ENCODE measurements around the gene LYSMD1.
"Not testable (repeated sequence)": the region's sequence is repeated elsewhere in the genome, so short reads cannot be mapped to it uniquely, and the experiment has no call there.

The LYSMD1 gene

GRCh38 chr1:151165738-151166504 lies at the start of gene LYSMD1, which contains the start of gene SCNM1:
TSS of gene LYSMD1 (minus strand) at chr1:151165902. CDS start at chr1:151165258, 644 bp downstream.
TSS of gene SCNM1 (plus strand) at chr1:151166144. CDS start at chr1:151166153, 9 bp downstream.
- peak; percentile 94 to 99 (median 97) for DNase-seq
- intact Hi-C loops (cut with DNase I): no loop called here

- intact Hi-C loops (cut with DNase I): no loop called here
- DNase-seq: no peak
Measured at GRCh38 chr1:151213560-151213959, 47.9 kb upstream of the LYSMD1 start.

GRCh38 chr1:151211972-151212705 lies 46.4 kb upstream of the LYSMD1 start:
- no peak for DNase-seq
- intact Hi-C loops (cut with DNase I): no loop called here

- DNase-seq: no peak
- intact Hi-C loops (cut with DNase I): no loop called here
Measured at GRCh38 chr1:151210830-151211229, 45.1 kb upstream of the LYSMD1 start.

- intact Hi-C loops (cut with DNase I); DNase-seq: not testable (repeated sequence)
Measured at GRCh38 chr1:151205381-151205965, 39.8 kb upstream of the LYSMD1 start.

- intact Hi-C loops (cut with DNase I): loop anchor here (5.0 kb wide), 2 partner anchors 142 to 197 kb away; partner anchors contain the start of gene PSMB4
- DNase-seq: no peak
Measured at GRCh38 chr1:151199873-151200581, 34.3 kb upstream of the LYSMD1 start.

- peak; percentile 96 to 100 (median 99) for DNase-seq
- intact Hi-C loops (cut with DNase I): loop anchor here (5.0 kb wide), 2 partner anchors 144 to 199 kb away; partner anchors contain the start of gene PSMB4
Measured at GRCh38 chr1:151198254-151199127, 32.8 kb upstream of the LYSMD1 start, which contains the start of gene PIP5K1A. TSS of gene PIP5K1A (plus strand) at chr1:151198552. CDS start at chr1:151198997, 445 bp downstream.

GRCh38 chr1:151197863-151198253 lies 32.2 kb upstream of the LYSMD1 start:
- DNase-seq: no peak
- intact Hi-C loops (cut with DNase I): loop anchor here (5.0 kb wide), 2 partner anchors 144 to 199 kb away; partner anchors contain the start of gene PSMB4

GRCh38 chr1:151196292-151196800 lies 30.6 kb upstream of the LYSMD1 start:
- peak in 5 of 10 donors; percentile 35 to 61 (median 50) for DNase-seq
- intact Hi-C loops (cut with DNase I): loop anchor here (1.0 to 5.0 kb wide), 3 partner anchors 55 to 201 kb away; partner anchors contain the start of gene PSMB4

GRCh38 chr1:151194894-151195594 lies 29.3 kb upstream of the LYSMD1 start:
- not testable (repeated sequence) for DNase-seq

GRCh38 chr1:151193856-151194255 lies 28.2 kb upstream of the LYSMD1 start:
- intact Hi-C loops (cut with DNase I): no loop called here
- DNase-seq: no peak

More at GRCh38 chr1:151194894-151195594, 29.3 kb upstream of the LYSMD1 start:
- intact Hi-C loops (cut with DNase I): loop anchor here (5.0 kb wide), 2 partner anchors 147 to 202 kb away; partner anchors contain the start of gene PSMB4

- intact Hi-C loops (cut with DNase I): no loop called here
- DNase-seq: no peak
Measured at GRCh38 chr1:151193304-151193703, 27.6 kb upstream of the LYSMD1 start.

GRCh38 chr1:151192047-151192446 lies 26.3 kb upstream of the LYSMD1 start:
- intact Hi-C loops (cut with DNase I): no loop called here
- no peak for DNase-seq

- intact Hi-C loops (cut with DNase I): no loop called here
- peak; percentile 76 to 98 (median 86) for DNase-seq
Measured at GRCh38 chr1:151189637-151190445, 24.1 kb upstream of the LYSMD1 start, which contains the start of gene VPS72. TSS of gene VPS72 (minus strand) at chr1:151190197. CDS start at chr1:151190121, 76 bp downstream.

- DNase-seq; intact Hi-C loops (cut with DNase I): not testable (repeated sequence)
Measured at GRCh38 chr1:151188667-151189066, 23.0 kb upstream of the LYSMD1 start.

- intact Hi-C loops (cut with DNase I): no loop called here
- no peak for DNase-seq
Measured at GRCh38 chr1:151187205-151187604, 21.5 kb upstream of the LYSMD1 start.

GRCh38 chr1:151184211-151184610 lies 18.5 kb upstream of the LYSMD1 start:
- intact Hi-C loops (cut with DNase I): no loop called here
- DNase-seq: no peak

Measured in posterior cingulate gyrus (tissue), 11 donors.